Measurements from ENCODE around the gene VPS11. TPM values are rescaled to one million over a fixed set of nuclear protein-coding genes. Genes with fewer than 3 reads are reported as not detected.

The VPS11 gene
- total RNA-seq, 1 experiment from 2014 or later, result 20.2 TPM

GRCh38 chr11:119089319-119089718, 21.7 kb downstream of the VPS11 start (continued):
- TF ChIP-seq ARID4B (CRISPR knock-in tag; IDR thresholded peaks at IDR 0.05; ENCODE audit: borderline replicate concordance), result no peak
- no peak for TF ChIP-seq FOXP1 (CRISPR knock-in tag; IDR thresholded peaks at IDR 0.05; ENCODE audit: borderline replicate concordance)
- TF ChIP-seq ZBTB21 (CRISPR knock-in tag; IDR thresholded peaks at IDR 0.05; ENCODE audit: borderline replicate concordance), result no peak
- TF ChIP-seq NFATC4 (CRISPR knock-in tag; IDR thresholded peaks at IDR 0.05), result no peak
- TF ChIP-seq CREB1 (CRISPR knock-in tag; IDR thresholded peaks at IDR 0.05), result no peak

- DNase-seq (ENCODE audit: low spot score) (no peak), ATAC-seq (no peak)
- POLR2A ChIA-PET, result no interaction called here
- H3K4me1 Mint-ChIP-seq, result peaks cover 19% of the 10 kb centered on the region
- H3K9me3 Mint-ChIP-seq, result no peaks in the 10 kb centered on the region
- H3K27me3 Mint-ChIP-seq (ENCODE audit: low read depth), result no peaks in the 10 kb centered on the region
- CTCF ChIA-PET, result interaction anchor here (0.9 to 1.3 kb wide), 3 partner anchors 11 to 230 kb away, joined by 3 to 5 read pairs (median 3); no protein-coding TSS in a partner anchor
- no peak overlapping the region for H3K4me3 Mint-ChIP-seq
- H3K36me3 Mint-ChIP-seq, result peaks cover 23% of the 10 kb centered on the region
- TF ChIP-seq ERG (CRISPR knock-in tag; IDR thresholded peaks at IDR 0.05) (no peak), USF2 (CRISPR knock-in tag; IDR thresholded peaks at IDR 0.05) (no peak), ZNF532 (CRISPR knock-in tag; IDR thresholded peaks at IDR 0.05; ENCODE audit: borderline replicate concordance) (no peak), MLX (CRISPR knock-in tag; IDR thresholded peaks at IDR 0.05) (no peak), ZNF425 (CRISPR knock-in tag; conservative IDR thresholded peaks at IDR 0.05) (no peak), ZNF263 (CRISPR knock-in tag; IDR thresholded peaks at IDR 0.05; ENCODE audit: low read depth) (no peak), GRHL2 (CRISPR knock-in tag; IDR thresholded peaks at IDR 0.05; ENCODE audit: insufficient replicate concordance, severe bottlenecking) (no peak), CREB1 (CRISPR knock-in tag; IDR thresholded peaks at IDR 0.05) (no peak), ZNF512 (CRISPR knock-in tag; IDR thresholded peaks at IDR 0.05; ENCODE audit: borderline replicate concordance) (no peak), FOXK1 (CRISPR knock-in tag; IDR thresholded peaks at IDR 0.05) (no peak), NFYB (CRISPR knock-in tag; conservative IDR thresholded peaks at IDR 0.05; ENCODE audit: low read depth) (no peak), ATF6 (CRISPR knock-in tag; IDR thresholded peaks at IDR 0.05) (no peak), NR3C1 (CRISPR knock-in tag; conservative IDR thresholded peaks at IDR 0.05; ENCODE audit: low read depth) (no peak)
- no peak overlapping the region for H3K27ac Mint-ChIP-seq
These were observed 23.6 kb downstream of the VPS11 start for GRCh38 chr11:119091178-119091577.

Data from WTC11 (cell line).